ENCODE data around the gene SGF29.

- no peak for TF ChIP-seq CTCF (IDR thresholded peaks at IDR 0.05)
- no peak for TF ChIP-seq POLR2A (IDR thresholded peaks at IDR 0.05)
- TF ChIP-seq POLR2AphosphoS5 (IDR thresholded peaks at IDR 0.05): no peak
- TF ChIP-seq EP300 (IDR thresholded peaks at IDR 0.05): no peak
Measured at GRCh38 chr16:28562199-28562598, 8.5 kb downstream of the SGF29 start.
